Activated T-helper 1 cell treated with anti-CD3 and anti-CD28 coated beads, Interleukin-12 subunit alpha, Interleukin-12 subunit beta, Interleukin-2, Interleukin-4 antibody, amounts not matched to agents 30 ng/mL and 10 ng/mL and 1 ng/mL, durations not matched to agents 14 hours and 24 hours and 36 hours (primary cell): ENCODE data around the gene KRTAP10-8. TPM values are rescaled to one million over a fixed set of nuclear protein-coding genes. Genes with fewer than 3 reads are reported as not detected.
"Not testable (repeated sequence)": the region's sequence is repeated elsewhere in the genome, so short reads cannot be mapped to it uniquely, and the experiment has no call there.

Experiments
- DNase-seq: peaks from one replicate; pipeline ENCODE4 v3.0.0; 2021; ENCODE audit warnings: low spot score
- H3K27ac Mint-ChIP-seq: one replicate; pipeline ENCODE4 v1.8.0; 2021; ENCODE audit warnings: mild to moderate bottlenecking, mixed read lengths
- H3K27me3 Mint-ChIP-seq: one replicate; pipeline ENCODE4 v1.8.0; 2022; ENCODE audit warnings: mild to moderate bottlenecking, moderate library complexity, mixed read lengths; ENCODE audit not compliant: insufficient read depth
- H3K36me3 Mint-ChIP-seq: one replicate; pipeline ENCODE4 v1.8.0; 2021; ENCODE audit warnings: low read depth, mixed read lengths
- H3K4me1 Mint-ChIP-seq: one replicate; pipeline ENCODE4 v1.8.0; 2021; ENCODE audit warnings: low read depth, mixed read lengths
- H3K4me3 Mint-ChIP-seq: one replicate; pipeline ENCODE4 v1.8.0; 2021; ENCODE audit warnings: mild to moderate bottlenecking, moderate library complexity, mixed read lengths
- H3K9me3 Mint-ChIP-seq: one replicate; pipeline ENCODE4 v1.8.0; 2021; ENCODE audit warnings: mixed read lengths
- intact Hi-C: fragments of 100-400 bp; cut with micrococcal nuclease; formaldehyde crosslinking; loops from one replicate; pipeline ENCODE4 v1.15.1; 2024
- total RNA-seq: library from RNA; stranded (reverse); gene quantifications from 2 replicates; pipeline ENCODE4 v1.2.3, GENCODE V29; 2022

The KRTAP10-8 gene
- total RNA-seq, 1 donor from 2014 or later = not detected

DNA sequence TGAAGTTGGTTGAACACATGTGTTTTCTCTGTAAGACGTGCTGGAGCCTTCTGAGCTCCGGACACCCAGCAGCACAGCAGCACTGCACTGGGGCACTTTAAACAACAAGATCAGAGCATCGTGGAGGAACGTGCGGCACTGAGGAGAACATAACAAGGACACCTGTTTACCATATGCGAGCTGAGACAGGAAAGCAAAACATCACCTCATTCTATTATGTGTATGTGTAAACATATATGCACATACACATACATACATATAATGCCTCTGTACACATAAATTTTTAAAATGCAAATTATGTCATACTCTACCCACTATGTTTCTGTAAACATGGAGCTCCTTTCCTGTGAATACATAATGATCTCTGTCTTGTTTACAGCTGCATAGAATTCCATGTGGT is 16.4 kb upstream of the KRTAP10-8 start:
- DNase-seq = no peak
- intact Hi-C loops = no loop called here
- Mint-ChIP-seq H3K27me3 (peaks cover 13% of the 10 kb centered on the region), H3K9me3 (no peaks in the 10 kb centered on the region), H3K4me3 (no peak overlapping the region), H3K36me3 (no peaks in the 10 kb centered on the region), H3K4me1 (peaks cover 5% of the 10 kb centered on the region), H3K27ac (no peak overlapping the region)

DNA sequence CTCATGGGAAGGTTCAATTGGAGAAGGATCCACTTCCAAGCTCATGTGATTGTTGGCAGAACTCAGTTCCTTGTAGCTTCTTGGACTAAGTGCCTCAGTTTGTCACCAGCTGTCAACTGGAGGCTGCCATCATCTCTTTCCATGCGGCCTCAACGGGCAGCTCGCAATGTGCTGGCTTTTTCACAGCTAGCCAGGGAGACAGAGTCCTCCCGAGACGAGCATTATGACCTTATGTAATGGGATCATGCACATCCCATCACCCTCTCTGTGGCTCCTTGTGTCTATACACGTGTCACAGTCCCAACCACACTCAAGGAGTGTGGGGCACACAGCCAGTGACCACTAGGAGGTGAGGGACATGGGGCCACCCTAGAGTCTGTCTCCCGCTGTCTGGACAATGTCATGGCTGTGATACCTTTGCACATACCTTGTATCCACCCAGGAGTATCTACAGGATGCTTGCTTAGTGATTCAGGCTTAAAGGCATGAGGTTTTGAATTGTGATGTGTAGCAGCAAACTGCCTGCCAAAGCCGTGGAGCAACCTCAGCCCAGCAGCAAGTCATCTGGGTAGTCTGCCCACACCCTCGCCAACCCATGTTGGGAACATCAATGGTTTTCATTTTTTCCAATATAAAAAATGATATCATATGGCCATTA is 15.7 kb upstream of the KRTAP10-8 start:
- Mint-ChIP-seq H3K27me3 (peaks cover 13% of the 10 kb centered on the region), H3K4me3 (no peak overlapping the region), H3K36me3 (no peaks in the 10 kb centered on the region), H3K4me1 (peaks cover 5% of the 10 kb centered on the region), H3K27ac (no peak overlapping the region), H3K9me3 (no peaks in the 10 kb centered on the region)
- no peak for DNase-seq
- intact Hi-C loops = no loop called here

DNA sequence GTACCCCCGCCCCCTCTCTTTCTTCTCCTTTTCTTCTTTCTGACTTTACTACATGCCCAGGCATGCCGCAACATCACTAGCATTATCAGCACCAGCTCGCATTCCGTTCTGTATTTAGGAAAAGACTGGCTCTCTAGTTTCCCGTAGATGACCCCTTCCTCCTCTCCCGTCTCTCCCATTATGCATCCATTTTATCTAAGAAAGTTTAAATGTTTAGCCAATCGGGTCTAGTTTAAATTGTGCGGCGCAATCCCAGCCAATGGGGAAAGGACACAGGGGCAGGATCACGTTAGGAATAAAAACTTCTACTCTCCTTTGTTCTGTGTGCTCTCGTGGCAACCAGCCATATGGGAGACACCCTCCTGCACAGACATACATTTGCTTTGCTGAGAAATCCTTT is 13.8 kb upstream of the KRTAP10-8 start:
- intact Hi-C loops = no loop called here
- no peak for DNase-seq
- no peaks in the 10 kb centered on the region for H3K9me3 Mint-ChIP-seq
- no peak overlapping the region for H3K4me3 Mint-ChIP-seq
- no peak overlapping the region for H3K27ac Mint-ChIP-seq
- H3K4me1 Mint-ChIP-seq = peaks cover 5% of the 10 kb centered on the region
- H3K27me3 Mint-ChIP-seq = peaks cover 13% of the 10 kb centered on the region
- no peaks in the 10 kb centered on the region for H3K36me3 Mint-ChIP-seq

DNA sequence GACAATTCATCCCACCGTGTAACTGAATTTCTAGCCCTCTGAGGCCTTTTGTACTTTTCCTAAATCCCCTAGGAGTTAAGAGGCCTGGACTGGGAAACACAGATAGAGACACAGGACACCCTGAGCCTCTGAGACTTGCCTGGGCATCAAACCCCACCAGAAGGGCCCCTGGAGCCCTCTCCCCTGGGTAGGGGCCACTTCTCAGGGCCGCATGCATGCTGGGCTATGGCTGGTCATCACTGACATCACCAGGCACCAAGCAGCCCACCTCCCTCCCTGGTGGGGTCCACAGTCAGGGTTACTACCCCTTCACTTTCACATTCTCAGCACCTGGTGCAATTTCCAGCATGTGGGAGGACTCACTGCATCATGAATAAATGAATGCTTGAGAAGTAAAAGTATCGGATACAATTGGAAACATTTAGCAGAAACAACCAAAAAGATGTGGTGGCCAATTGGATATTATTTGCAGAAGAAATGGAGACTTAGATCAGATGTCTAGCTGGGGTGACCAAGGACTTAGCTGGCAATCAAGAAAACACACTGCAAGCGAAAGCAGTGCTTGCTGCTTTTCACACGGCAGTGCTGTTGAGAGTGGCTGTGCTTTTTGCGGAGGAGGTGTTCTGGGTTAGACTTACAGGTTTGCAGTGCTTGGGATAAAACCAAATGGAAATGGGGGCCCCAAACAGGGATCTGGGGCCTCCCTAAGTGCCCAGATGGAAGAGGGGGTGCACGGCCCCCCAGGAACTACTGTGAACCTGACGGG is 12.4 kb upstream of the KRTAP10-8 start:
- DNase-seq = no peak
- no peaks in the 10 kb centered on the region for H3K36me3 Mint-ChIP-seq
- peaks cover 5% of the 10 kb centered on the region for H3K4me1 Mint-ChIP-seq
- no peak overlapping the region for H3K4me3 Mint-ChIP-seq
- intact Hi-C loops = loop anchor here (2.0 kb wide), 1 partner anchor 27 kb away; the partner anchor contains the start of gene KRTAP10-4
- H3K27ac Mint-ChIP-seq = no peak overlapping the region
- H3K27me3 Mint-ChIP-seq = peaks cover 11% of the 10 kb centered on the region
- H3K9me3 Mint-ChIP-seq = peaks cover 7% of the 10 kb centered on the region

DNA sequence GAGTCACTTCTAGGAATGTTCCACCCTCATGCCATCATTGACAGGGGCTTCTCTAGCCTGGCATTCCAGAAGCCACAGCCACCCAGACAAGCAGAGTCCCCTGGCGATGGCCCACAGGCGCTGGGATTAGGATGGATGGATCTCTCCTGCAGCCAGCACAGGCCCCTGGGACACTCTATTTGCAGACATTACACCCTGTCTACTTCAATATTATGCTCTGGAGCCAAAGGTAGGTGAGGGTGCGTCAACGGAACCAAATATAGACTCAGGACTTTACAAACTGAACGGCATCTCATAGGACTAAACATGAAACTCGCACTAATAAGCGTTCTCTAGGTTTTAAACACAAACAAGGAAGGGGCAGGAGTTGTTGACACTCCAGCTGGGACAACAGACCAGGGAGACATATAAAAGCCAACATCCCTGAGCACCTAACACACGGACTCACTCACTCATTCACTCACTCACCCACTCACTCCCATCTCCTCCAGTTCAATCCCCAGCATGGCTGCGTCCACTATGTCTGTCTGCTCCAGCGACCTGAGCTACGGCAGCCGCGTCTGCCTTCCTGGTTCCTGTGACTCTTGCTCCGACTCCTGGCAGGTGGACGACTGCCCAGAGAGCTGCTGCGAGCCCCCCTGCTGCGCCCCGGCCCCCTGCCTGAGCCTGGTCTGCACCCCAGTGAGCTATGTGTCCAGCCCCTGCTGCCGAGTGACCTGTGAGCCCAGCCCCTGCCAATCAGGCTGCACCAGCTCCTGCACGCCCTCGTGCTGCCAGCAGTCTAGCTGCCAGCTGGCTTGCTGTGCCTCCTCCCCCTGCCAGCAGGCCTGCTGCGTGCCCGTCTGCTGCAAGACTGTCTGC is 11.5 kb upstream of the KRTAP10-8 start, which contains the start of gene KRTAP10-7:
Gene KRTAP10-7 (plus strand): TSS at position 480 of the 861 bp plus-strand sequence. CDS start 25 bp downstream, at position 505.
- intact Hi-C loops = loop anchor here (2.0 kb wide), 1 partner anchor 28 kb away; the partner anchor contains the start of gene KRTAP10-4

DNA sequence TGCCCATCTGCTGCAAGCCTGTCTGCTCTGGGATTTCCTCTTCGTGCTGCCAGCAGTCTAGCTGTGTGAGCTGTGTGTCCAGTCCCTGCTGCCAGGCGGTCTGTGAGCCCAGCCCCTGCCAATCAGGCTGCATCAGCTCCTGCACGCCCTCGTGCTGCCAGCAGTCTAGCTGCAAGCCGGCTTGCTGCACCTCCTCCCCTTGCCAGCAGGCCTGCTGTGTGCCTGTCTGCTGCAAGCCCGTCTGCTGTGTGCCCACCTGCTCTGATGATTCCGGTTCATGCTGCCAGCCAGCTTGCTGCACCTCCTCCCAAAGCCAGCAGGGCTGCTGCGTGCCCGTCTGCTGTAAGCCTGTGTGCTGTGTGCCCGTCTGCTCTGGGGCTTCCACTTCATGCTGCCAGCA is 10.8 kb upstream of the KRTAP10-8 start:
- not testable (repeated sequence) for H3K36me3 Mint-ChIP-seq, H3K27ac Mint-ChIP-seq, H3K4me1 Mint-ChIP-seq, DNase-seq, H3K4me3 Mint-ChIP-seq, H3K9me3 Mint-ChIP-seq
- intact Hi-C loops = loop anchor here (2.0 kb wide), 1 partner anchor 28 kb away; the partner anchor contains the start of gene KRTAP10-4
- peaks cover 12% of the 10 kb centered on the region for H3K27me3 Mint-ChIP-seq

More for the DNA sequence above, 11.5 kb upstream of the KRTAP10-8 start, which contains the start of gene KRTAP10-7:
- not testable (repeated sequence) for DNase-seq, H3K4me1 Mint-ChIP-seq, H3K9me3 Mint-ChIP-seq, H3K27ac Mint-ChIP-seq, H3K4me3 Mint-ChIP-seq, H3K36me3 Mint-ChIP-seq
- peaks cover 12% of the 10 kb centered on the region for H3K27me3 Mint-ChIP-seq

DNA sequence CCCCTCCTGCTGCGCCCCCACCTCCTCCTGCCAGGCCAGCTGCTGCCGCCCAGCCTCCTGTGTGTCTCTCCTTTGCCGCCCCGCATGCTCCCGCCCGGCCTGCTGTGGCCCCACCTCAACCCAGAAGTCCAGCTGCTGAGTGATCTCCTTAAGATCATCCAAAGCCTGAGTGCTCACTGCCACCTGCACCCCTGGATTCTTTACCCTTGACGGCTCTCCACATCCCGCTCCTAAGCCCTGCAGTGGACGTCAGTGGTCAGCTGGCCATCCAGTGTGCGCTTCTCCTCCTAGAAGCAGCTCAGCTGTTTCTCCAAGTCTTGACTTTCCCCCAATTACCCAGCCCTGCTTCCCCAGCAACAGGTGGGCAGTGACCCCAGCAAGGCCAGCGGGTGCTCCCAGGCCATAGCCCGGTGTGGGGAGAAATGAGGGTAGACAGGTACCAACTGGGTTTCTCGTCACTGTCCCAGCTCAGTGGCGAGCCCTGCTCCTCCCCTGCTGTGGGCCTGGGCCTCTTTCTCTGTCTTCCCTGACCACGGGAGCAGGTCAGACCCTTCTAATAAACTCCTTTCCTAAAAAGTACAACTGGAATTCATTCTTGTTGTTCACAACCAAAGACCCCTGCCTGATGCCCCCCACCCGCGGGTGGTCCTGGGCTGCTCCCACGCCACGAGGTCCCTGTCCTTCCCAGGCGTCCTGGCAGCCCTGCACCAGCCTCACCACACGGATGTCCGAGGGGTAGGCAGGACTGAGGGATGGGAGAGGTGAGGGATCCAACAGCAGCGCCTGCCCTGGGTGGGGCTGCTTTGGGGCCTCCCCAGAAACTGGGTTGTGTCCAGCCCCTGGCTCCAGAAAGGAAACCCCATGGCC is 10.1 kb upstream of the KRTAP10-8 start:
- no peaks in the 10 kb centered on the region for H3K36me3 Mint-ChIP-seq
- no peak overlapping the region for H3K4me3 Mint-ChIP-seq
- H3K27ac Mint-ChIP-seq = no peak overlapping the region
- H3K9me3 Mint-ChIP-seq = peaks cover 7% of the 10 kb centered on the region
- no peaks in the 10 kb centered on the region for H3K4me1 Mint-ChIP-seq
- H3K27me3 Mint-ChIP-seq = peaks cover 15% of the 10 kb centered on the region
- DNase-seq = no peak
- intact Hi-C loops = loop anchor here (2.0 kb wide), 1 partner anchor 29 kb away; the partner anchor contains the start of gene KRTAP10-4

DNA sequence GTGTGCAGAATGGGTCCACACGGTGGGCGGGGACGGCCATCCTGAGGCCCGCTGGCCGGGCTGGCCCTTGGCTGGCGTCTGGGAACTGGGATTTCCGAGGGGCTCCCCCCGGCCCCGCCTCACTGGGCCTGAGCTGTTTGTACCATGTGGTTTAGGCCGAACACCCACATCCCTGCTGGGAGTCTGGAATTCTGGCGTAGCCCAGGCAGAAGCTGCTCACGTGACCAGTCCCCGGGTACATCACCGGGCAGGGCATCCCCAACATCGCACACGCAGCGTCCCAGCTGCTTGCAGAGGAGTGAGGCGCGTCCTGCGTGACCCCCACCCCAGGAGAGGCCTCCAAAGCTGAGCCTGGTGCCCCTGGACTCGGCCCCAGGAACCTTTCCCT is 9.4 kb upstream of the KRTAP10-8 start:
- no peak for DNase-seq
- peaks cover 16% of the 10 kb centered on the region for H3K27me3 Mint-ChIP-seq
- no peaks in the 10 kb centered on the region for H3K36me3 Mint-ChIP-seq
- no peak overlapping the region for H3K27ac Mint-ChIP-seq
- peaks cover 10% of the 10 kb centered on the region for H3K9me3 Mint-ChIP-seq
- intact Hi-C loops = no loop called here
- no peaks in the 10 kb centered on the region for H3K4me1 Mint-ChIP-seq
- no peak overlapping the region for H3K4me3 Mint-ChIP-seq

DNA sequence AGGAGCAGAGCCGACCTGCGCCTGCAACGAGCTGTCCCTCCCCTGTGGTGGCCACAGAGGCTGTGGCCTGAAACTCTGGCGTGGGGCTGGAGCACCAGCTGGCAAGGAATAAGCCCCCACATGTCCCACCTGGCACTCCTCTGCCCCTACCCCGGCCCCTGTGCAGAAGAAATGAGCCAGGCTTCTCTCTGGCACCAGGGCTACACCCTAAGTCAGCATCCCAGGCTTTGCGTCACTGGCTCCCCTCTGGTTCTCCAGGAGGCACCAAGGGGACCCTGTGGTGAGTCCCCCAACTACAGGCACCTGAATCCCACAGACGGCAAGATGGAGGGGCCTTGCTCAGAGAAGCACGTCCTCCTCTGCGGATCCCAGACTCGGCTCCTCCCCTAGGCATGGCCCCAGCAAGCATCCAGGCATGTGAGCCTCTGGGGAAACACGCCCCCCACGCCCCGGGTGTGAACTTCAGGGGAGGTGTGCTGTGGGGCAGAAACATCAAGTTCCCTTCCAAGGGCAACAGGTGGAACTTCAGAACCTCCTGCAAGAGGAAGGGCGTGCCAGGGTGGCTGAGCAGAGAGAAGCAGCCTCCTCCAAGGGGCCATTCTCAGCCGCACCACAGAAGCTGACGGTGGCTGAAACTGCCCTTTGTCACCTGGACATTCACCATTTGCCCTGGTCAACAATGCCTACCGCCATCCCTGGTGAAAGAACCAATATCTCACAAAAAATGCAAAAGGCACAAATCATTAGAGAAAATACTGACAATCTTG is 8.6 kb upstream of the KRTAP10-8 start:
- Mint-ChIP-seq H3K27ac (no peak overlapping the region), H3K9me3 (peaks cover 13% of the 10 kb centered on the region), H3K36me3 (no peaks in the 10 kb centered on the region), H3K4me1 (no peaks in the 10 kb centered on the region), H3K27me3 (peaks cover 15% of the 10 kb centered on the region), H3K4me3 (no peak overlapping the region)
- no peak for DNase-seq
- intact Hi-C loops = no loop called here

DNA sequence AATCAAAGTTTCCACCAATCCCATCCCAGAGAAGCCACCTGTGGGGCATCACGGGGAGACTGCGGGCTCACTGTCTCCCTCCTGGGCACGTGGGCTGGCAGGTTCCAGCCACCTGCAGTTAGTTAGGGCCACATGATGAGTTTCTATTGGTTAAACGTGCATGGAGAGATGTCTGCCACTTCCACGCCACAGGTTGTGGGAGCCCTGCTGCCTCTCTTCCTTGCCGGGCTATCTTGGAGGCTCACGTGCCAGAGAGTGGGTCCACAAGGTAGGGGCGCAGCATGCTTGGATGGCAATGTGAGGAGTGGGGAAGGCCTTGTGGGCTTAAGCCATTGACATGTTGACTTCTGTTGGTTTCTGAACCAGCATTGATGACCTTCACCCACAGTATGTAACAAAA is 8.0 kb upstream of the KRTAP10-8 start:
- H3K4me1 Mint-ChIP-seq = no peaks in the 10 kb centered on the region
- no peak for DNase-seq
- H3K4me3 Mint-ChIP-seq = no peak overlapping the region
- H3K27me3 Mint-ChIP-seq = peaks cover 14% of the 10 kb centered on the region
- H3K36me3 Mint-ChIP-seq = no peaks in the 10 kb centered on the region
- peaks cover 15% of the 10 kb centered on the region for H3K9me3 Mint-ChIP-seq
- H3K27ac Mint-ChIP-seq = no peak overlapping the region
- intact Hi-C loops = no loop called here

DNA sequence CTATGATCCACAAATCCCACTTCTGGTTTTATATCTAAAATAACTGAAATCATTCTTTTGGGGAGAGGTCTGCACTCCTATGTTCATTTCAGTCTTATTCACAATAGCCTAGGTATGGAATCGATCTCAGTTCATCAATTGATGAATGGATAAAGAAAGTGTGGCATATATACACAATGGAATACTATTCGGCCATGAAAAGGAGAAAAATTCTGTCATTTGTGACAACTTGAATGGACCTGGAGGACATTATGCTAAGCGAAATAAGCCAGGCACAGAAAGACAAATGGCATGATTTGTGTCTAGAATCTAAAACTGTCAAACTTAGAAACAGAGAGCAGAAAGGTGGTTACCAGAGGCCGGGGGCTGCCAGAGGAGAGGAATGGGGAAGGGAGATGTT is 5.4 kb upstream of the KRTAP10-8 start:
- Mint-ChIP-seq H3K27me3 (peaks cover 16% of the 10 kb centered on the region), H3K9me3 (peaks cover 41% of the 10 kb centered on the region), H3K4me3 (no peak overlapping the region), H3K4me1 (no peaks in the 10 kb centered on the region), H3K36me3 (peaks cover 3% of the 10 kb centered on the region), H3K27ac (no peak overlapping the region)
- intact Hi-C loops = no loop called here
- DNase-seq = no peak
